ENCODE data around the gene MAD1L1. TPM values are rescaled to one million over a fixed set of nuclear protein-coding genes. Genes with fewer than 3 reads are reported as not detected.

The MAD1L1 gene
- polyA plus RNA-seq, 2 donors = 18.0 to 24.9 TPM

- Histone ChIP-seq H3K36me3 (ENCODE audit: control insufficient read depth in 2 of 2, insufficient read depth in 2 of 2, low read length in 1 of 2) (peaks cover 0 to 3% of the 10 kb centered on the region in 2 donors), H3K9me3 (ENCODE audit: control insufficient read depth in 2 of 2, insufficient read depth in 1 of 2, low read depth in 1 of 2, low read length in 1 of 2) (no peaks in the 10 kb centered on the region), H3K4me3 (ENCODE audit: low read depth in 1 of 2, low read length in 2 of 2) (no peak overlapping the region), H3K27me3 (ENCODE audit: control insufficient read depth in 1 of 2, insufficient read depth in 2 of 2, low read length in 2 of 2) (no peaks in the 10 kb centered on the region), H3K27ac (ENCODE audit: low read depth in 2 of 2, low read length in 1 of 2) (no peak overlapping the region), H3K4me1 (ENCODE audit: control insufficient read depth in 2 of 2, insufficient read depth in 2 of 2, low read length in 1 of 2) (peaks cover 0 to 2% of the 10 kb centered on the region in 2 donors)
- 95 to 96% methylated on average over 17 of the region's 17 CpGs for WGBS, 2 donors
Observed at GRCh38 chr7:2154831-2155230, 77.9 kb downstream of the MAD1L1 start.

GRCh38 chr7:2154121-2154520 lies 78.6 kb downstream of the MAD1L1 start:
- Histone ChIP-seq H3K27ac (ENCODE audit: low read depth in 2 of 2, low read length in 1 of 2) (no peak overlapping the region), H3K36me3 (ENCODE audit: control insufficient read depth in 2 of 2, insufficient read depth in 2 of 2, low read length in 1 of 2) (peaks cover 0 to 3% of the 10 kb centered on the region in 2 donors), H3K4me3 (ENCODE audit: low read depth in 1 of 2, low read length in 2 of 2) (no peak overlapping the region), H3K4me1 (ENCODE audit: control insufficient read depth in 2 of 2, insufficient read depth in 2 of 2, low read length in 1 of 2) (peaks cover 0 to 2% of the 10 kb centered on the region in 2 donors), H3K27me3 (ENCODE audit: control insufficient read depth in 1 of 2, insufficient read depth in 2 of 2, low read length in 2 of 2) (no peaks in the 10 kb centered on the region), H3K9me3 (ENCODE audit: control insufficient read depth in 2 of 2, insufficient read depth in 1 of 2, low read depth in 1 of 2, low read length in 1 of 2) (no peaks in the 10 kb centered on the region)
- WGBS, 2 donors = 92% methylated on average over 6 of the region's 6 CpGs

- Histone ChIP-seq H3K9me3 (ENCODE audit: control insufficient read depth in 2 of 2, insufficient read depth in 1 of 2, low read depth in 1 of 2, low read length in 1 of 2) (no peaks in the 10 kb centered on the region), H3K27me3 (ENCODE audit: control insufficient read depth in 1 of 2, insufficient read depth in 2 of 2, low read length in 2 of 2) (no peaks in the 10 kb centered on the region)
- 85 to 94% methylated on average over 9 of the region's 9 CpGs for WGBS, 2 donors
Observed at GRCh38 chr7:2152646-2153045, 80.1 kb downstream of the MAD1L1 start.

GRCh38 chr7:2151801-2152612 lies 80.7 kb downstream of the MAD1L1 start:
- no peaks in the 10 kb centered on the region for H3K4me1 ChIP-seq (ENCODE audit: control insufficient read depth in 2 of 2, insufficient read depth in 2 of 2, low read length in 1 of 2)
- WGBS, 2 donors = 94 to 96% methylated on average over 24 of the region's 24 CpGs
- H3K4me3 ChIP-seq (ENCODE audit: low read depth in 1 of 2, low read length in 2 of 2) = no peak overlapping the region
- no peak overlapping the region for H3K27ac ChIP-seq (ENCODE audit: low read depth in 2 of 2, low read length in 1 of 2)
- no peaks in the 10 kb centered on the region for H3K9me3 ChIP-seq (ENCODE audit: control insufficient read depth in 2 of 2, insufficient read depth in 1 of 2, low read depth in 1 of 2, low read length in 1 of 2)
- no peaks in the 10 kb centered on the region for H3K27me3 ChIP-seq (ENCODE audit: control insufficient read depth in 1 of 2, insufficient read depth in 2 of 2, low read length in 2 of 2)
- H3K36me3 ChIP-seq (ENCODE audit: control insufficient read depth in 2 of 2, insufficient read depth in 2 of 2, low read length in 1 of 2) = peaks cover 0 to 6% of the 10 kb centered on the region in 2 donors

More at GRCh38 chr7:2152646-2153045, 80.1 kb downstream of the MAD1L1 start:
- Histone ChIP-seq H3K4me3 (ENCODE audit: low read depth in 1 of 2, low read length in 2 of 2) (no peak overlapping the region), H3K4me1 (ENCODE audit: control insufficient read depth in 2 of 2, insufficient read depth in 2 of 2, low read length in 1 of 2) (peaks cover 0 to 2% of the 10 kb centered on the region in 2 donors), H3K36me3 (ENCODE audit: control insufficient read depth in 2 of 2, insufficient read depth in 2 of 2, low read length in 1 of 2) (peaks cover 0 to 6% of the 10 kb centered on the region in 2 donors), H3K27ac (ENCODE audit: low read depth in 2 of 2, low read length in 1 of 2) (no peak overlapping the region)

GRCh38 chr7:2151237-2151636 lies 81.5 kb downstream of the MAD1L1 start:
- H3K27ac ChIP-seq (ENCODE audit: low read depth in 2 of 2, low read length in 1 of 2) = no peak overlapping the region
- no peaks in the 10 kb centered on the region for H3K9me3 ChIP-seq (ENCODE audit: control insufficient read depth in 2 of 2, insufficient read depth in 1 of 2, low read depth in 1 of 2, low read length in 1 of 2)
- H3K4me3 ChIP-seq (ENCODE audit: low read depth in 1 of 2, low read length in 2 of 2) = no peak overlapping the region
- no peaks in the 10 kb centered on the region for H3K27me3 ChIP-seq (ENCODE audit: control insufficient read depth in 1 of 2, insufficient read depth in 2 of 2, low read length in 2 of 2)
- H3K36me3 ChIP-seq (ENCODE audit: control insufficient read depth in 2 of 2, insufficient read depth in 2 of 2, low read length in 1 of 2) = peaks cover 0 to 14% of the 10 kb centered on the region in 2 donors
- no peaks in the 10 kb centered on the region for H3K4me1 ChIP-seq (ENCODE audit: control insufficient read depth in 2 of 2, insufficient read depth in 2 of 2, low read length in 1 of 2)
- WGBS, 2 donors = 92 to 93% methylated on average over 8 of the region's 8 CpGs

GRCh38 chr7:2150445-2150815 lies 82.3 kb downstream of the MAD1L1 start:
- Histone ChIP-seq H3K4me3 (ENCODE audit: low read depth in 1 of 2, low read length in 2 of 2) (no peak overlapping the region), H3K36me3 (ENCODE audit: control insufficient read depth in 2 of 2, insufficient read depth in 2 of 2, low read length in 1 of 2) (peaks cover 0 to 20% of the 10 kb centered on the region in 2 donors), H3K4me1 (ENCODE audit: control insufficient read depth in 2 of 2, insufficient read depth in 2 of 2, low read length in 1 of 2) (no peaks in the 10 kb centered on the region), H3K9me3 (ENCODE audit: control insufficient read depth in 2 of 2, insufficient read depth in 1 of 2, low read depth in 1 of 2, low read length in 1 of 2) (no peaks in the 10 kb centered on the region), H3K27ac (ENCODE audit: low read depth in 2 of 2, low read length in 1 of 2) (no peak overlapping the region), H3K27me3 (ENCODE audit: control insufficient read depth in 1 of 2, insufficient read depth in 2 of 2, low read length in 2 of 2) (no peaks in the 10 kb centered on the region)
- WGBS, 2 donors = 92% methylated on average over 10 of the region's 10 CpGs

GRCh38 chr7:2149672-2150444 lies 82.9 kb downstream of the MAD1L1 start:
- H3K4me1 ChIP-seq (ENCODE audit: control insufficient read depth in 2 of 2, insufficient read depth in 2 of 2, low read length in 1 of 2) = no peaks in the 10 kb centered on the region
- no peak overlapping the region for H3K27ac ChIP-seq (ENCODE audit: low read depth in 2 of 2, low read length in 1 of 2)
- H3K27me3 ChIP-seq (ENCODE audit: control insufficient read depth in 1 of 2, insufficient read depth in 2 of 2, low read length in 2 of 2) = no peaks in the 10 kb centered on the region
- no peaks in the 10 kb centered on the region for H3K9me3 ChIP-seq (ENCODE audit: control insufficient read depth in 2 of 2, insufficient read depth in 1 of 2, low read depth in 1 of 2, low read length in 1 of 2)
- peaks cover 0 to 24% of the 10 kb centered on the region in 2 donors for H3K36me3 ChIP-seq (ENCODE audit: control insufficient read depth in 2 of 2, insufficient read depth in 2 of 2, low read length in 1 of 2)
- no peak overlapping the region for H3K4me3 ChIP-seq (ENCODE audit: low read depth in 1 of 2, low read length in 2 of 2)
- WGBS, 2 donors = 87 to 93% methylated on average over 29 of the region's 29 CpGs

- WGBS, 2 donors = 97% methylated on average over 7 of the region's 7 CpGs
- Histone ChIP-seq H3K4me3 (ENCODE audit: low read depth in 1 of 2, low read length in 2 of 2) (no peak overlapping the region), H3K9me3 (ENCODE audit: control insufficient read depth in 2 of 2, insufficient read depth in 1 of 2, low read depth in 1 of 2, low read length in 1 of 2) (no peaks in the 10 kb centered on the region), H3K27me3 (ENCODE audit: control insufficient read depth in 1 of 2, insufficient read depth in 2 of 2, low read length in 2 of 2) (no peaks in the 10 kb centered on the region), H3K4me1 (ENCODE audit: control insufficient read depth in 2 of 2, insufficient read depth in 2 of 2, low read length in 1 of 2) (no peaks in the 10 kb centered on the region), H3K36me3 (ENCODE audit: control insufficient read depth in 2 of 2, insufficient read depth in 2 of 2, low read length in 1 of 2) (peaks cover 0 to 31% of the 10 kb centered on the region in 2 donors), H3K27ac (ENCODE audit: low read depth in 2 of 2, low read length in 1 of 2) (no peak overlapping the region)
Observed at GRCh38 chr7:2148814-2149213, 83.9 kb downstream of the MAD1L1 start.

- H3K27ac ChIP-seq (ENCODE audit: low read depth in 2 of 2, low read length in 1 of 2) = no peak overlapping the region
- H3K4me1 ChIP-seq (ENCODE audit: control insufficient read depth in 2 of 2, insufficient read depth in 2 of 2, low read length in 1 of 2) = no peaks in the 10 kb centered on the region
- H3K27me3 ChIP-seq (ENCODE audit: control insufficient read depth in 1 of 2, insufficient read depth in 2 of 2, low read length in 2 of 2) = no peaks in the 10 kb centered on the region
- 95 to 97% methylated on average over 11 of the region's 11 CpGs for WGBS, 2 donors
- H3K9me3 ChIP-seq (ENCODE audit: control insufficient read depth in 2 of 2, insufficient read depth in 1 of 2, low read depth in 1 of 2, low read length in 1 of 2) = no peaks in the 10 kb centered on the region
- peaks cover 5 to 36% of the 10 kb centered on the region in 2 donors for H3K36me3 ChIP-seq (ENCODE audit: control insufficient read depth in 2 of 2, insufficient read depth in 2 of 2, low read length in 1 of 2)
- H3K4me3 ChIP-seq (ENCODE audit: low read depth in 1 of 2, low read length in 2 of 2) = no peak overlapping the region
Observed at GRCh38 chr7:2148189-2148588, 84.6 kb downstream of the MAD1L1 start.

Measured in esophagus (tissue), 2 donors.